GM12865 (cell line): Measurements from ENCODE around the gene TNIP1.

Experiments used
- DNase-seq: peaks from one replicate; pipeline ENCODE4 v3.0.0; 2010; ENCODE audit warnings: low read depth
- H3K4me3 ChIP-seq: 2 replicates; pipeline ENCODE4 v1.5.1; 2011; ENCODE audit warnings: mild to moderate bottlenecking, low read depth, low read length, control low read depth
- CTCF ChIP-seq: IDR thresholded peaks from 2 replicates; pipeline ENCODE4 v1.5.1; 2011; ENCODE audit warnings: low read length, control low read depth, low read depth, inconsistent platforms; ENCODE audit not compliant: insufficient read depth; ENCODE audit errors: missing control alignments

The TNIP1 gene

GRCh38 chr5:151030056-151030336, 50.8 kb downstream of the TNIP1 start:
- no peak for TF ChIP-seq CTCF
- no peak for DNase-seq

GRCh38 chr5:151029179-151030055, 51.4 kb downstream of the TNIP1 start:
- no peak overlapping the region for H3K4me3 ChIP-seq
- TF ChIP-seq CTCF = no peak
- DNase-seq = no peak

More at GRCh38 chr5:151030056-151030336, 50.8 kb downstream of the TNIP1 start:
- H3K4me3 ChIP-seq = no peak overlapping the region

GRCh38 chr5:151028717-151029116, 52.1 kb downstream of the TNIP1 start:
- TF ChIP-seq CTCF = no peak
- DNase-seq = no peak
- H3K4me3 ChIP-seq = no peak overlapping the region

- no peak for TF ChIP-seq CTCF
- no peak overlapping the region for H3K4me3 ChIP-seq
- no peak for DNase-seq
Observed at GRCh38 chr5:151027961-151028479, 52.8 kb downstream of the TNIP1 start.

GRCh38 chr5:151026679-151027078, 54.2 kb downstream of the TNIP1 start:
- no peak for TF ChIP-seq CTCF
- no peak overlapping the region for H3K4me3 ChIP-seq

GRCh38 chr5:151026088-151026487, 54.7 kb downstream of the TNIP1 start:
- no peak for TF ChIP-seq CTCF
- DNase-seq = no peak
- H3K4me3 ChIP-seq = no peak overlapping the region

More at GRCh38 chr5:151026679-151027078, 54.2 kb downstream of the TNIP1 start:
- no peak for DNase-seq

GRCh38 chr5:151025250-151025606, 55.6 kb downstream of the TNIP1 start:
- H3K4me3 ChIP-seq = no peak overlapping the region
- no peak for DNase-seq
- TF ChIP-seq CTCF = no peak
